Stimulated activated naive B cell treated with anti-CD40 and anti-IgM and Interleukin-4, amounts not matched to agents 10 μg/mL and 1 μg/mL and 100 μg/mL, for 72 hours (primary cell): ENCODE data around the gene VASN.
"Not testable (repeated sequence)": the region's sequence is repeated elsewhere in the genome, so short reads cannot be mapped to it uniquely, and the experiment has no call there.

Experiments used
- ATAC-seq, 2 donors: fragments of 150-1000 bp; cut with Tn5 transposase; replicated peaks; 2 replicates each; pipeline ENCODE4 v1.10.0; 2021; ENCODE audit warnings: moderate library complexity in 1 of 2
- DNase-seq: peaks from one replicate; pipeline ENCODE4 v3.0.0; 2021
- H3K27ac Mint-ChIP-seq: one replicate; pipeline ENCODE4 v1.8.0; 2022; ENCODE audit warnings: mild to moderate bottlenecking, mixed read lengths
- H3K27me3 Mint-ChIP-seq, 2 donors: one replicate each; pipeline ENCODE4 v1.8.0; 2022; ENCODE audit warnings: mixed read lengths in 2 of 2
- H3K36me3 Mint-ChIP-seq, 2 donors: one replicate each; pipeline ENCODE4 v1.8.0; 2022; ENCODE audit warnings: mixed read lengths in 2 of 2, mild to moderate bottlenecking in 1 of 2
- H3K4me1 Mint-ChIP-seq, 2 donors: one replicate each; pipeline ENCODE4 v1.8.0; 2022; ENCODE audit warnings: mixed read lengths in 2 of 2, mild to moderate bottlenecking in 1 of 2
- H3K4me3 Mint-ChIP-seq, 2 donors: one replicate each; pipeline ENCODE4 v1.8.0; 2022; ENCODE audit warnings: mild to moderate bottlenecking in 2 of 2, mixed read lengths in 2 of 2, moderate library complexity in 1 of 2
- H3K9me3 Mint-ChIP-seq, 2 donors: one replicate each; pipeline ENCODE4 v1.8.0; 2022; ENCODE audit warnings: mixed read lengths in 2 of 2, mild to moderate bottlenecking in 1 of 2

The VASN gene

DNA sequence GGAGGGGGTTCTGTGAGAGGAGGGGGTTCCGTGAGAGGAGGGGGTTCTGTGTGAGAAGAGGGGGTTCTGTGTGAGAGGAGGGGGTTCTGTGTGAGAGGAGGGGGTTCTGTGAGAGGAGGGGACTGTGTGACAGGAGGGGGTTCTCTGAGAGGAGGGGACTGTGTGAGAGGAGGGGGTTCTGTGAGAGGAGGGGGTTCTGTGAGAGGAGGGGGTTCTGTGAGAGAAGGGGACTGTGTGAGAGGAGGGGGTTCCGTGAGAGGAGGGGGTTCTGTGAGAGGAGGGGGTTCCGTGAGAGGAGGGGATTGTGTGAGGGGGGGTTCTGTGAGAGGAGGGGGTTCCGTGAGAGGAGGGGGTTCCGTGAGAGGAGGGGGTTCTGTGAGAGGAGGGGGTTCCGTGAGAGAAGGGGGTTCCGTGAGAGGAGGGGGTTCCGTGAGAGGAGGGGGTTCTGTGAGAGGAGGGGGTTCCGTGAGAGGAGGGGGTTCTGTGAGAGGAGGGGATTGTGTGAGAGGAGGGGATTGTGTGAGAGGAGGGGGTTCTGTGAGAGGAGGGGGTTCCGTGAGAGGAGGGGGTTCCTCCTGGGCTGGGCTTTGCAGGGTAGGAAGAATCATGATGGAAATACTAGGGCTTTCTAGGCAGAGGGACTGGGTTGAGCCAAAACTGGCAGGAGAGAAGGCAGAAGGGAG, 27.2 kb upstream of the VASN start:
- H3K9me3 Mint-ChIP-seq, DNase-seq, ATAC-seq, H3K27ac Mint-ChIP-seq, H3K27me3 Mint-ChIP-seq, H3K4me3 Mint-ChIP-seq: not testable (repeated sequence)
- H3K4me1 Mint-ChIP-seq: peaks cover 16 to 17% of the 10 kb centered on the region in 2 donors
- peaks cover 14 to 21% of the 10 kb centered on the region in 2 donors for H3K36me3 Mint-ChIP-seq

GRCh38 chr16:4344983-4345835, 26.4 kb upstream of the VASN start:
- no peaks in the 10 kb centered on the region for H3K9me3 Mint-ChIP-seq
- no peaks in the 10 kb centered on the region for H3K27me3 Mint-ChIP-seq
- peaks cover 16 to 17% of the 10 kb centered on the region in 2 donors for H3K4me1 Mint-ChIP-seq
- ATAC-seq (no peak), DNase-seq (no peak)
- H3K36me3 Mint-ChIP-seq: peaks cover 14 to 18% of the 10 kb centered on the region in 2 donors
- no peak overlapping the region for H3K4me3 Mint-ChIP-seq
- H3K27ac Mint-ChIP-seq: no peak overlapping the region

DNA sequence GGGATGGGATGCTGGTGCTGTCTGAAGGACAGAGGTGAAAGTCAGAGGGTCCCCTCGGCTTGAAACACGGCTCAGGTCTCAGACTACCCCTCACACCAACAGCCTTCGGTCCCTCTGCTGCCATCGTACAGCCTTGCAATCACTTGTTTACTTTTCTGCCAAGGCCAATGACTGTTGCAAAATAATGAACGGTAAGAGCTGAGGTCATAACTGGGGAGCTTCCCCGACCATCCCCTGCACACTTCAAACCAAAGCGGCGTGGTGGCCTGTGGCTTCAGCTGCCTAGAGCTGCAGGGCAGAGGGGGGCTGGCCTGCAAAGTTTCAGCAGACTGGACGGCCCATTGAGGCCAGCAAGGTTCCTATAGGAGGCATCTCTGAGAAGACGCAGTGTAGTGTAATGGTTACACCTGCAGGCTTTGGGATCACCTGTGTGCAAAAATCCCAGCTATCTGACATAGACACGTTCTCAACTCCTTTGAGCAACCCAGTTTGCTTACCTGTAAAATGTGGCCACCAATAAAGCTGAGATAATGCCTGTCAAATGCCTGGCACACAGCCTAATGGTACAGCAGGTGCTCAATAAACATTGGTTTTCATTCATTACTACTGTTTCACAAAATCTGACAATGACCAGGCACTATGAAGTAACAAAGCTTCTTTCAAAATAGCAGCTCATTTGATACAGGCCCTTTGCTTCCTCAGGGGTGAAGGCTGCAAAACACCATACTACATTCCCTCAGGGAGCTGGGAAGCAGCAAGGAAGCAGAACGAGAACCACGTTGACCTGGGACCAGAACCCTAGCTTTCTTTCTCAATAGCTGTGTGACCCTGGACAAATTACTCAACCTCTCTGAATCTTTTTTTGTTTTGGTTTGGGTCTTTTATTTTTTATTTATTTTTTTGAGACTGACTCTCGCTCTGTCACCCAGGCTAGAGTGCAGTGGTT, 25.5 kb upstream of the VASN start:
- ATAC-seq (no peak), DNase-seq (no peak)
- Mint-ChIP-seq H3K4me1 (peaks cover 16 to 17% of the 10 kb centered on the region in 2 donors), H3K9me3 (no peaks in the 10 kb centered on the region), H3K27ac (peak overlapping the region; percentile 47), H3K27me3 (no peaks in the 10 kb centered on the region), H3K4me3 (no peak overlapping the region), H3K36me3 (peaks cover 11 to 24% of the 10 kb centered on the region in 2 donors)

GRCh38 chr16:4347010-4347409, 24.6 kb upstream of the VASN start:
- peaks cover 12 to 26% of the 10 kb centered on the region in 2 donors for H3K36me3 Mint-ChIP-seq
- no peaks in the 10 kb centered on the region for H3K27me3 Mint-ChIP-seq
- peak overlapping the region; percentile 42 for H3K27ac Mint-ChIP-seq
- peaks cover 16 to 24% of the 10 kb centered on the region in 2 donors for H3K4me1 Mint-ChIP-seq
- no peak overlapping the region for H3K4me3 Mint-ChIP-seq
- no peaks in the 10 kb centered on the region for H3K9me3 Mint-ChIP-seq
- no peak for ATAC-seq
- DNase-seq: no peak

GRCh38 chr16:4347765-4348509, 23.7 kb upstream of the VASN start:
- H3K36me3 Mint-ChIP-seq: peaks cover 12 to 26% of the 10 kb centered on the region in 2 donors
- DNase-seq (no peak), ATAC-seq (no peak)
- peak overlapping the region; percentile 60 for H3K27ac Mint-ChIP-seq
- H3K27me3 Mint-ChIP-seq: no peaks in the 10 kb centered on the region
- H3K4me1 Mint-ChIP-seq: peaks cover 16 to 24% of the 10 kb centered on the region in 2 donors
- no peaks in the 10 kb centered on the region for H3K9me3 Mint-ChIP-seq
- no peak overlapping the region for H3K4me3 Mint-ChIP-seq

- Mint-ChIP-seq H3K4me3 (no peak overlapping the region), H3K4me1 (peaks cover 13 to 24% of the 10 kb centered on the region in 2 donors), H3K36me3 (peaks cover 15 to 26% of the 10 kb centered on the region in 2 donors), H3K27ac (no peak overlapping the region), H3K27me3 (no peaks in the 10 kb centered on the region), H3K9me3 (no peaks in the 10 kb centered on the region)
- ATAC-seq (no peak), DNase-seq (no peak)
Measured at GRCh38 chr16:4349332-4349731, 22.3 kb upstream of the VASN start.

- no peaks in the 10 kb centered on the region for H3K9me3 Mint-ChIP-seq
- no peak for DNase-seq
- peak; percentile 23 to 27 for ATAC-seq
- H3K4me1 Mint-ChIP-seq: peaks cover 11 to 24% of the 10 kb centered on the region in 2 donors
- peak overlapping the region; percentile 88 to 93 for H3K4me3 Mint-ChIP-seq
- H3K36me3 Mint-ChIP-seq: peaks cover 16 to 27% of the 10 kb centered on the region in 2 donors
- no peaks in the 10 kb centered on the region for H3K27me3 Mint-ChIP-seq
- peak overlapping the region; percentile 98 for H3K27ac Mint-ChIP-seq
Measured at GRCh38 chr16:4350365-4350786, 21.3 kb upstream of the VASN start.

- peak within 1 kb of the TSS; percentile 88 to 93 for H3K4me3 Mint-ChIP-seq
- peaks cover 11 to 24% of the 10 kb centered on the region in 2 donors for H3K4me1 Mint-ChIP-seq
- peak; percentile 97 for DNase-seq
- no peaks in the 10 kb centered on the region for H3K9me3 Mint-ChIP-seq
- peak within 1 kb of the TSS; percentile 98 for H3K27ac Mint-ChIP-seq
- peaks cover 16 to 27% of the 10 kb centered on the region in 2 donors for H3K36me3 Mint-ChIP-seq
- H3K27me3 Mint-ChIP-seq: no peaks in the 10 kb centered on the region
- peak; percentile 91 to 95 for ATAC-seq
Measured at GRCh38 chr16:4350787-4351659, 20.6 kb upstream of the VASN start, which contains the start of gene PAM16. Gene PAM16 (minus strand): TSS chr16:4351321. CDS start chr16:4351234, 87 bp downstream.

- peaks cover 16 to 27% of the 10 kb centered on the region in 2 donors for H3K36me3 Mint-ChIP-seq
- peaks cover 11 to 24% of the 10 kb centered on the region in 2 donors for H3K4me1 Mint-ChIP-seq
- ATAC-seq (no peak), DNase-seq (no peak)
- peak overlapping the region; percentile 52 to 88 for H3K4me3 Mint-ChIP-seq
- H3K9me3 Mint-ChIP-seq: no peaks in the 10 kb centered on the region
- H3K27me3 Mint-ChIP-seq: no peaks in the 10 kb centered on the region
- H3K27ac Mint-ChIP-seq: no peak overlapping the region
Measured at GRCh38 chr16:4351880-4352279, 19.8 kb upstream of the VASN start.

DNA sequence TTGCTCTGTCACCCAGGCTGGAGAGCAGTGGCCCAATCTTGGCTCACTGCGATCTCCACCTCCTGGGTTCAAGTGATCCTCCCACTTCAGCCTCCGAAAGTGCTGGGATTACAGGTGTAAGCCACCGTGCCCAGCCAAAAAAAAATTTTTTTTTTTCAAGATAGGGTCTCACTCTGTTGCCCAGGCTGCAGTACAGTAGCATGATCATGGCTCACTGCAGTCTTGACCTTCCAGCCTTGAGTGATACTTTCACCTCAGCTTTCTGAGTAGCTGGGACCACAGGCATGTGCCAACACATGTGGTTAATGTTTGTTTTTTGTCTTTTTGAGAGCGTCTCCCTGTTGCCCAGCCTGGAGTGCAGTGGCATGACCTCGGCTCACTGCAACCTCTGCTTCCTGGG, 18.8 kb upstream of the VASN start:
- Mint-ChIP-seq H3K4me3 (no peak overlapping the region), H3K27ac (no peak overlapping the region)
- ATAC-seq: no peak

GRCh38 chr16:4353675-4354074, 18.0 kb upstream of the VASN start:
- ATAC-seq (no peak), DNase-seq (no peak)
- Mint-ChIP-seq H3K4me3 (no peak overlapping the region), H3K4me1 (peaks cover 0 to 9% of the 10 kb centered on the region in 2 donors), H3K36me3 (peaks cover 15 to 19% of the 10 kb centered on the region in 2 donors), H3K9me3 (no peaks in the 10 kb centered on the region), H3K27ac (peak overlapping the region; percentile 4), H3K27me3 (no peaks in the 10 kb centered on the region)

More for the DNA sequence above, 18.8 kb upstream of the VASN start:
- Mint-ChIP-seq H3K4me1 (peaks cover 5 to 17% of the 10 kb centered on the region in 2 donors), H3K27me3 (no peaks in the 10 kb centered on the region), H3K36me3 (peaks cover 20 to 25% of the 10 kb centered on the region in 2 donors), H3K9me3 (no peaks in the 10 kb centered on the region)
- no peak for DNase-seq

GRCh38 chr16:4354512-4355409, 16.9 kb upstream of the VASN start:
- peak overlapping the region; percentile 25 for H3K27ac Mint-ChIP-seq
- no peaks in the 10 kb centered on the region for H3K9me3 Mint-ChIP-seq
- H3K4me3 Mint-ChIP-seq: no peak overlapping the region
- ATAC-seq: no peak
- H3K27me3 Mint-ChIP-seq: no peaks in the 10 kb centered on the region
- peaks cover 0 to 7% of the 10 kb centered on the region in 2 donors for H3K4me1 Mint-ChIP-seq
- peaks cover 22 to 26% of the 10 kb centered on the region in 2 donors for H3K36me3 Mint-ChIP-seq
- DNase-seq: no peak
